Measurements from ENCODE around the gene APBA1. TPM values are rescaled to one million over a fixed set of nuclear protein-coding genes. Genes with fewer than 3 reads are reported as not detected.

APBA1 gene
- total and polyA plus RNA-seq, 2 of the 4 experiments (the other 2 are of a cell fraction) = 3.8 to 5.1 TPM

GRCh38 chr9:69462394-69462793, 209.8 kb downstream of the APBA1 start:
- H2BK15ac ChIP-seq (ENCODE audit: low read depth, low read length) = no peak overlapping the region
- H4K5ac ChIP-seq (ENCODE audit: low read depth, low read length) = no peak overlapping the region
- no peaks in the 10 kb centered on the region for H3K9me3 ChIP-seq (ENCODE audit: control insufficient read depth, insufficient read depth, low read length)
- no peak for TF ChIP-seq ELK1 (IDR thresholded peaks at IDR 0.05; ENCODE audit: borderline replicate concordance, low read depth, low read length)
- no peak for TF ChIP-seq MAZ (IDR thresholded peaks at IDR 0.05; ENCODE audit: borderline replicate concordance, low read depth, low read length)
- no peak for TF ChIP-seq RCOR1 (IDR thresholded peaks at IDR 0.05; ENCODE audit: insufficient replicate concordance, low read length)
- no peak for TF ChIP-seq FOS (IDR thresholded peaks at IDR 0.05; ENCODE audit: low read depth, low read length)
- TF ChIP-seq RAD21 (IDR thresholded peaks at IDR 0.05; ENCODE audit: low read length) = no peak
- TF ChIP-seq POLR2A (IDR thresholded peaks at IDR 0.05; ENCODE audit: low read depth, low read length) = no peak
- TF ChIP-seq SMC3 (IDR thresholded peaks at IDR 0.05; ENCODE audit: low read depth, low read length) = no peak
- TF ChIP-seq MXI1 (IDR thresholded peaks at IDR 0.05; ENCODE audit: borderline replicate concordance, low read depth, low read length) = no peak
- no peak for TF ChIP-seq NFE2L2 (IDR thresholded peaks at IDR 0.05; ENCODE audit: low read depth, low read length)
- TF ChIP-seq USF2 (IDR thresholded peaks at IDR 0.05; ENCODE audit: low read depth, low read length) = no peak
- TF ChIP-seq BHLHE40 (IDR thresholded peaks at IDR 0.05; ENCODE audit: low read depth, low read length) = no peak
- no peak overlapping the region for H3K9ac ChIP-seq (ENCODE audit: low read depth, low read length)
- H4K91ac ChIP-seq (ENCODE audit: insufficient read depth, low read depth, low read length) = no peak overlapping the region
- no peak overlapping the region for H3K23ac ChIP-seq (ENCODE audit: low read depth, low read length)
- no peaks in the 10 kb centered on the region for H3K27me3 ChIP-seq (ENCODE audit: control insufficient read depth, insufficient read depth, low read length)
- H3K36me3 ChIP-seq (ENCODE audit: control insufficient read depth, insufficient read depth, low read length) = no peaks in the 10 kb centered on the region
- H2AK9ac ChIP-seq (replicated peaks; ENCODE audit: low read depth, low read length, poor library complexity) = no peak overlapping the region
- ChIA-PET CTCF (no interaction called here), POLR2A (ENCODE audit: unreplicated experiment) (no interaction called here)
- intact Hi-C loops (cut with micrococcal nuclease) (no loop called here), dilution Hi-C loops (cut with HindIII; ENCODE audit: low sequenced_read_pairs, unreplicated experiment) (no loop called here), in situ Hi-C loops (cut with MboI; ENCODE audit: low sequenced_read_pairs) (no loop called here)
- H3K9me1 ChIP-seq (ENCODE audit: insufficient read depth, low read length) = no peaks in the 10 kb centered on the region
- H3K4me1 ChIP-seq (ENCODE audit: control insufficient read depth, insufficient read depth, low read length) = no peaks in the 10 kb centered on the region; the same call in 1 of the 2 replicates
- BruUV-seq (replicated peaks) = no TSS peak
- no peak overlapping the region for H2BK20ac ChIP-seq (ENCODE audit: low read depth, low read length)
- no peak overlapping the region for H3K27ac ChIP-seq (ENCODE audit: insufficient read depth, low read length)
- no peak overlapping the region for H2BK5ac ChIP-seq (ENCODE audit: low read depth, low read length, poor library complexity, severe bottlenecking)
- DNase-seq = no peak
- no peak overlapping the region for H3K56ac ChIP-seq (ENCODE audit: extremely low read depth, insufficient read depth, low read length)
- H3K14ac ChIP-seq (replicated peaks; ENCODE audit: low read depth, low read length) = no peak overlapping the region
- H3K4me2 ChIP-seq (ENCODE audit: low read depth, low read length) = no peak overlapping the region
- H4K8ac ChIP-seq (ENCODE audit: low read depth in 2 of 2, low read length in 2 of 2) = no peak overlapping the region
- no peak overlapping the region for H3K4ac ChIP-seq (ENCODE audit: low read depth, low read length)
- no peaks in the 10 kb centered on the region for H4K20me1 ChIP-seq (ENCODE audit: insufficient read depth, low read length)
- H2AK5ac ChIP-seq (ENCODE audit: low read depth, low read length) = no peak overlapping the region
- H3K79me1 ChIP-seq (ENCODE audit: low read depth in 1 of 2, low read length in 2 of 2) = no peaks in the 10 kb centered on the region
- H2AFZ ChIP-seq (replicated peaks; ENCODE audit: low read length, poor library complexity) = no peak overlapping the region
- 100% methylated on average over 1 of the region's 4 CpGs; no CpG with 5 or more reads in 1 of the 2 experiments for WGBS, 2 experiments (ENCODE audit: extremely low coverage in 2 of 2, insufficient read length in 1 of 2)
- ATAC-seq (ENCODE audit: low read depth) = no peak
- H3K18ac ChIP-seq (ENCODE audit: low read depth, low read length) = no peak overlapping the region
- no peak overlapping the region for H2BK120ac ChIP-seq (ENCODE audit: low read depth, low read length)
- H3K4me3 ChIP-seq (ENCODE audit: insufficient read depth, low read depth, low read length) = no peak overlapping the region

All from IMR-90 (cell line).